AG08396 (cell line): ENCODE data around the gene MEF2C.
"Not testable (repeated sequence)": the region's sequence is repeated elsewhere in the genome, so short reads cannot be mapped to it uniquely, and the experiment has no call there.

Experiments
- DNase-seq: peaks from one replicate; pipeline ENCODE4 v3.0.0; 2012; ENCODE audit warnings: low spot score, mixed read lengths

MEF2C gene

DNA sequence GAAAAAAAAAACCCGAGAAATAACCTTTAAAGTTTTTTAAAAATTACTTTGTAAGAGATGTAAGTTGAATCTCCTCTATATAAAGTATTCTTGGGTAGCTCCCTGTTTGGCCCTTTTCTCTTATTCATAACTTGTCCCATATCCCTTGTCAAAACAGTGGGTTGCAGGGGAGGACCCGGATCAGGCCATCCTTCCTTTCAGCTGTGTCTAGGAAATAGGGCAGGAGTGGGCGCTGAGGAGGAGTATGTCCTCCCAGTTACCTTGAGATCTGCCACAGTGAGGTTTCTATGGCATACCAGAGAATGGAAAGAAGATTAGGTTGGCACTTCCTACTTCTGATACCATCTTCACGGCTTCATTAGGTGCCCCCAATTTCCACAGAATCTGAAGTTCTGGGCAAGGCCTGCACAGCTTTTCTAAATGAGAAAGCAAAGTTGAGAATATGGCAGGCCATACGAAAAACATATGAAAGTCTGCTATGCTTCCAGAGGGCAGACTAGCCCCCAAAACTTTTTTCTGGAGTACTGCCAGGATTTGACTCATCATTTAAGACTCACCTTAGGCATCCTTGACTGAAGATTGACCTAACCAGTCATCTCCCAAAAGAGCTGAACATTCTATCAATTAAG is 20.3 kb downstream of the MEF2C start:
- no peak for DNase-seq

DNA sequence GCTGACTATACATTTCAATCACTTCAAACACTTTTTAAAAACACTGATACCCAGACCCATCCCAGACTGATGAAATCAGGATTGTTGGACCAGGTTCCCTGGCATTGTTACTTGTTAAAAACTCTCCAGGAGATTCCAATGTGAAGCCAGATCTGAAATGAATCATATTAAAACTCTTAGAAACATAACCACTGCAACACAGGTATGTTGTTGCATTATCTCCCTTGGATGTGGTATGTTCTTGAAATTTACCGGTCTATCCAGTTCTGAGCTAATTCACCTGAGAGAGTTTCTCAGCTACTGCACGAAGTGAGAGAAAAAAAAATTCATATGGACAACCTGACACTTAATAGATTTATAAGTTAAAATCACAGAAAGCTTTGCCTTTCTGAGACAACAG is 21.8 kb downstream of the MEF2C start:
- DNase-seq = no peak

DNA sequence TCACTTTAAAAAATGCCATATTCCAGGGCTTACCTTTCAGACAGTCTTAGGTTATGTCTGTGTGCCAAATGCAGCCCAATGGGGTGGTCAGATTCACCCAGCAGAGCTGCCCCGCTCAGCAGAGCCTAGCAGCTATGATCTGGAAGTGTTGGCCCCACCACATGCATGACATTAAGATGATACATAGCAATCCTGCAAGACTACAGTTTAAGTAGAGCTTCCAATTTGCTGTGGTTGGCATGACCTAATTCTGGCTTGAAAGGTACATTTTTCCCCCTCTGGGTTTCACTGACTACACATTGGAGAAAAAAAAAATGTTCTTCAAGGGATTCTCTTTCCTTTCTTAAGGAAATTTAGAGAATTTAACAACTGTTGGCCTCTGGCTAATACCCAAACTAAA is 22.5 kb downstream of the MEF2C start:
- DNase-seq = no peak

DNA sequence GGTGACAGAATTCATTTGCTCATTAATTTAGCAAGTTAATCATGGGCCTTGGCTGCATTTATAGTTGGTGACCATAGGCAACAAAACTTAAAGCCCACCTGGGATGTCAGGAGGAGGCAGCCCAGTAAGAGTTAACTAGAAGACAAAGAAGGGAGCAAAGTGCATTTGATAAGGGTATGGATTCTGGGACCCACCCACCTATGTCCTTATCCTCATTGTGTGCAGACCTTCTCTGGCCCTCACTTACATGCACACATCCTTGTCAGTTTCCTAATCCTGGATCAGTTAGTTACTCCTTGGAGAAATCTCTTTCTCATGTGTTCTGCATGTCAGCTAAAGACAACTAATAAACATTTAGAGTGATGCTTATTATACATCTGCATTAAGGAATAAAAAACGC is 24.6 kb downstream of the MEF2C start:
- DNase-seq = no peak

DNA sequence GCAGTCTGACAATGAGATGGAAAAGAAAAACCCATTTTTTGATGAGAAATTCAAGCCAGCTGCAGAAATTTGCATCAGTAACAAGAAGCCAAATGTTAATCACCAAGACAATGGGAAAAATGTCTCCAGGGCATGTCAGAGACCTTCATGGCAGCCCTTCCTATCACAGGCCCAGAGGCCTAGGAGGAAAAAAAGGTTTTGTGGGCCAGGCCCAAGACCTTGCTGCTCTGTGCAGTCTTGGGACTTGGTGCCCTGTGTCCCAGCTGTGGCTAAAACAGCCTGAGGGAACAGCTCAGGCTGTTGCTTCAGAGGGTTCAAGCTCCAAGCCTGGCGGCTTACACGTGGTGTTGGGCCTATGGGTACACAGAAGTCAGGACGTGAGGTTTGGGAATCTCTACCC is 26.6 kb downstream of the MEF2C start:
- DNase-seq = not testable (repeated sequence)

DNA sequence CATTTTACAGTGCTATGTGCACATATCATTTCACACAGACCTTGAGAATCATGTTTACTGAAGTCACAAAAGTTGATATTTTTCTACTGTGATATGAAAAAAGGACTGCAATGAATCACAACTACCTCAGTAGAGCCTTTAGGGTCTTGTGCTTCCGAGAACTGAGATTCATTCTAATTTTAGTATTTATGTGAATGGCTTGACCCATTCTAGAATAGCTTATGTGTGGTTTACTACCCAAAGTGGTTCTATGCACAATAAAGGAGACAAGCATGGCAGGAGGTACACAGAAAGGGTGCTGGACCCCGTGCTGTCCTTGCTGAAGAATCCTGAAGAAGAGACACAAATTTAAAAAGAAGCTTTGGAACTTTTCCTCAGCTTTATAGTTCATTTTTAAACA is 28.2 kb downstream of the MEF2C start:
- DNase-seq = no peak

DNA sequence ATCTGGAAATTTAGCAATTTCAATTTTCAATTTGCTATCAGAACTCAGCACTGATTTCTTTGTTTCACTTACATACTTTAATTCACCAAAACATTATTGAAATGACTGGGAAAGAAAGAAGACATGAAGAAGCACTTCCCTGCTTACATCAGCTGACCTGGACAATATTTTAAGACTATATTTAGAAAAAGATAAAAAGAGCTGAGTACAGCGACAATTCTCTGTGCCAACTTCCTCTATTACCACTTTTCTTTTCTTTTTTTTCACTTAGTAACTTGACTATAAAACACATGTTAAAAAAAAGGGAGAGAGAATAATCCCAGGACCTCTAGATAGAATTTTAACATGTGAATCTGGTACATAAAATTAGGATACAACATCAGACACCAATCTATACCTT is 35.6 kb downstream of the MEF2C start:
- DNase-seq = no peak

DNA sequence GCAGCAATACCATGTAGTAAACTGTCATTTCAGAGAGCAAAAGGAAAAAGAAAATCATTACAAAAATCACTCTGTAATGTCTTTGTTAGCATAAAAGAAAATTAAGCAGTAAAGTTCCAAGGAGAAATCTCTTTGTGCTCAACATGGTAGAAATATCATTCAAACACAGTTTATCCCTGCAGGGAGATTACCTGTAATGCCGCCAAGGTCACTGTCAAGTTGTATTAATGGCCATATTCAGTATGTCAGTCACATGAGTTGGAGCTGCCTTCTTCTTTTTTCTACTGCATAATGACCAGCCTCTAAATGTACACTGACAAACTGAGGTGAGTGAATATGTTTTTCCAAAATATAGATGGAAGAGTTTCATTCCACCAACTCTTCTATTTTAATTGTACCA is 36.5 kb downstream of the MEF2C start:
- no peak for DNase-seq

DNA sequence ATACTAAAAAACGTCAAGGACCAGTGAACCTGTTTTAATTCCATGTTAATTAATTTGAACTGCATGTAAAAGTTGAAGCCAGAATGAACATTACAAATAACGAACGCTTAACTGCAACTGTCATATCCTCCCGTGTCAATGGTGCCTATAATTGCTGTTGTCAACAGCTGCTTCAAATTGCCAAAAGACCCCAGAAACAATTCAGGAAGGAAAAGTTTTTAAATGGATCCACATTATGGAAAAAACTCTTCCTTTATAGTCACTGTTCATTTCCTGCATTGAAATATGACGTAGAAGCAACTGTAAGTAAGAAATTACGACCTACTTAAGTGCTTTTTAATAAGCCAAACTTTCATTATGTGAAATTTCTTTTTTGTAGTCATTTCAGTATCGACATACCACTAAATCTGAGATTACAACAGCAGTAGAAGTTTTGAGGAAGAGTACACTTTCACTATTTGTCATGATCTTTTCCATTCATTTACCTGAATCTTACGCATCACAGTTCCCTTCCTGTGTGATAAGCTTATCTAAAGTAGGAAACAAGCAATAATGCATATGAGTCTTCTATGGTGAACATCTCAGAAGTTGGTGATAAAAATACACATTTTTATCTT is 37.8 kb downstream of the MEF2C start:
- DNase-seq = no peak

DNA sequence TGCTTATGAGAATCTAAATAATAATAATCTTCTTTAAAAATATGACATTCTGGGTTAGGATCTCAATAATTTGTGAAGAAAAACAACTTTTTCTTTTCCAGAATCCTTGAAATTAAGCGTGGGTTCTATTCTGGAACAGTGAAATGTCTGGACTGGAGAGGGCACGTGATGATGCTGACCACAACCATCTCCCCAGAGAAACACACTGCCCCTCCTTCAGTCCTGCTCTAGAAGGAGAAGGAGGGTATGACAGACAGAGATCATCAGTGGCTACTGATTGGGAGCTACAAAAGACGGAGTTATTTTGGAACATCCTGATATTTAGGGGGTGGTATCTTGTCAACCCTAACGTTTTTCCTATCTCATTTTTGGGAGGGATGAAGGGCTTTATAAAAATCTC is 40.2 kb downstream of the MEF2C start:
- no peak for DNase-seq

DNA sequence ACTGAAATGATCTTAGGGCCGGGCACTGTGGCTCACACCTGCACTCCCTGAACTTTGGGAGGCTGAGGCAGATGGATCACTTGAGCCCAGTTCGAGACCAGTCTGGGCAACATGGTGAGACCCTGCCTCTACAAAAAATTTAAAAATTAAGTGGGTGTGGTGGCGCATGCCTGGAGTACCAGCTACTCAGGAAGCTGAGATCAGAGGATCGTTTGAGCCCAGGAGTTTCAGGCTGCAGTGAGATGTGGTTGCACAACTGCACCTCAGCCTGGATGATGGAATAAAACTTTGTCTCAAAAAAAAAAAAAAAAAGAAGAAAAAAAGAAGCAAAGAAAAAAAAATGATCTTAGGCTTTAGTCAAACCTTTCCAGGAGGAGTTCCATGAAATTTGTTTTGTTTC is 41.8 kb downstream of the MEF2C start:
- no peak for DNase-seq

DNA sequence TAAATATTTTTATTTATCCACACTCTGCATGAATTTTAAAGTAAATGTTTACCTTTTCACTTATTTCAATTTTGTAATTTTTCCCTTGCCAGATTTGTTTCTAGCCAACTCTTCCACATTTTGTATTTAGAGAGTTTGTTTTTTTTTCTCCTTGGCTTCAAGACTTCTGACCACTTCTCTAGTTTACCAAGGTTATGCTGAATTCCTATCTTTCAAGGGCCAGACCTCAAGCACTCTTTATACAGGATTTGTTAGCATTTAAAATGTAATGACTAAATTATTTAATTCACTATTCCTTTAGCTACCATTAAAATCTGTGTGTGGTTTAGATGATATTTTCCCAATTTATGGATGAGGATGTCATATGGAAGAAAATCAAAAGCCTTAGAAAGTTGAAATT is 42.5 kb downstream of the MEF2C start:
- no peak for DNase-seq

DNA sequence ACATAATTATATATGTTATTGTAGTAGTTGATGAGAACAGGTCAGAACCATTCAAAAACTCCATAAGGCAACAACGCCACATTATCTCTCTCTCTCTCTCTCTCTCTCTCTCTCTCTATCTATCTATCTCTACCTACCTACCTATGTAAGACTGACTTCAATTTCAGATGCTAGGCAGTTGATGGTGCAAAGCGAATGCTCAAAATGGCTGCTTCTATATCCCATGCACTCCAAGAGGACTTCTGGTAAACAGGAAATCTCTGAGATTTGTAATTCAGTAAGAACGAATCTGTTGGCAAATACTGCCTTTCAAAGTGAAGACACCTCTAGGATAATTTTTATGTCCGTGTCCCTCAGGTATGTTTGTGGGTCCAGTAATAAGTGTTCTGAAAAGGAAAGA is 43.7 kb downstream of the MEF2C start:
- no peak for DNase-seq

DNA sequence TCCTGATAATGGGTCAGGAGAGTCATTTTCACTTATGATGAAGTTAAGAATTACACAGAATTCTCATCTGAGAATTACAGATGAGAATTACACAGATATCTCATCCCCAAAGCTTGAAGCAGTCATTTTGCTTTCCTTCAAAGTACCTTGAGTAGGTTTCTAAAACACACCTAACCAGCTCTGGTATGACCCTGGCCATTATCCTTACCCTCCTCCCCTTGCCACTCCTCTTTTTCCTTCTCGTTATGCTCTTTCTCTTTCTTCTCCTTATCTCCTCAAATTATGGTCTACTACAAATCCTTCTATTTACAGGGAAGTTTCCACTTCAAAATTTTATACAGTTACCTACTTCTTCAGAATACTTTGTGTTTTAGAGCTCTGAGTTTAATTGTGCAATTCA is 44.5 kb downstream of the MEF2C start:
- no peak for DNase-seq

DNA sequence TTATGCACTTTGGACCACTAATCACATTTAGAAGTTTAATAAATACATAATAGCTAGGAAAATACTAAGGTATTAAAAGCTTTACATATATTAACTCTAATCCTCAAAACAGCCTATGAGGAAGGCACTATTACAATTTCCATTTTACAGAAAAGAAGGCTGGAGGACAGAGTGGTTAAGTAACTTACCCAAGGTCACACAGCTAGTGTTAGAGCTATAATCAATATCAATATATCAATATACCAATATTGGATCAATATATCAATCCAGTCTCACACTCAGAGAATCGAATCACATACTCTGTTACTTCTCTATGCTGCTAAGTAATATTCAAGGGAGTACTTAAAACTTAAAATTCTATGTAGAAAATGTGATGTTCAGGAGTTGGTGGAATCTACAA is 45.2 kb downstream of the MEF2C start:
- DNase-seq = no peak

DNA sequence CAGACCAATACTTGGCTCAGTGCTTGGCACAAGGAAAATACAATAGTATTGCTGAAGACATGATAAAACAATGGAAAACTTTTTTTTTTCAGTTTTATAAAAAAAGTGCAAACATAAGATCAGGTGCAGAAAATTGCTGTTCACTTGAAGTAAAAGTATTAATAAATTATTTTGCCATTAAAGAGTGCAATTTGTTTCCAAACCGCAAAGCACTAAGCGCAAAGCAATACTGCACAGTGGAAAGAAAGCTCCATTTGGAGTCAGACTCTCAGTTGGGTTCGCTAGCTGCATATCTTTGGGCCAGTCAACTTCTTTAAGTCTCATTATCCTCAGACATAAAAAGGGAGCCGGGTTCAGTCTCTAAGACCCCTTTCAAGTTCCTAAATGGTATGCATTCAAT is 45.8 kb downstream of the MEF2C start:
- no peak for DNase-seq

DNA sequence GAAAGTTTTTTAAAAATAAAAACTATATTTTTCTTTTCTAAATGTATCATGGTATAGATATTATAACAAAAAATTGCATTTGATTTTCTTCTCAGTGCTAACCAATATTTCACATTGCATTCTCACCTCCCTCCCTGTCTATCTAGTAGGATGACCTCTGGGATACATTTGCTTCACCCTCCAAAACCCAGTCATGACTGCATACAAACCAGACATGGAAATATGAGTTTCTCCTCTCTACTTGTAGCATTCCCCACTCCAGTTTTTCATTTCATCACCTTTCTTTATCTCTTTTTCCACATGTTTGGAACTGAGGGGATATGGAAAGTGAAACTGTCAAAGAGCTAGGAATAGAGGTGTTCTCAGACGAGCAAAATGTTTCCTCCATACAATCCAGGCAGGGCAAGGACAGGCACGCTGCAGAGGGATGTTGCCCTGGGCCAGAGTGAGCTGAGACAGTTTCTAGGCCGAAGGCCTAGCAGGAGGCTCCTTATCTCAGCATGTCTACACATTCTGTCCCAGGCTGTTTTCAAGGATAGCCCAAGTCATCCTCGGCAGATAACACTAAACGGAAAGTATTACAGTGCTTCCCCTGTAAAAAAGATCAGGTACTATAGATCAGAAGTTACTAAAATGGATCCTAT is 46.7 kb downstream of the MEF2C start:
- DNase-seq = peak; percentile 9

DNA sequence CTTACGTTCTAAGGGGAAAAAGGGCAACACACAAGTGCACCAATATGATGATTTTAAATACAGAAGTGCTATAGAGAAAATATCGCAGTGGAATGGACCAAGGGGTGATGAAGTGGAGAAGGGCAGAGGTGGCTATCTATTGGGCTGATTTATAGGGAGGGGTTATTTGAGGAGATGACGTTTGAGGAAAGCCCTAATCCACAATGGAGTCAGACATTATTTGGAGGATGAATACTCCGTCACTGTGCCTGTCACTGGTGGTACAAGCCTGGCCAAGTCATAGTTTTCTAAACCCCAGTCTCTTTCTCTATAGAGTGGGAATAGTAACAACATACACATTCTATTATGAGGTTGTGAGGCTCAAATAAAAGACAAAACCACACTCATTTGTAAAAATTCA is 48.5 kb downstream of the MEF2C start:
- no peak for DNase-seq

DNA sequence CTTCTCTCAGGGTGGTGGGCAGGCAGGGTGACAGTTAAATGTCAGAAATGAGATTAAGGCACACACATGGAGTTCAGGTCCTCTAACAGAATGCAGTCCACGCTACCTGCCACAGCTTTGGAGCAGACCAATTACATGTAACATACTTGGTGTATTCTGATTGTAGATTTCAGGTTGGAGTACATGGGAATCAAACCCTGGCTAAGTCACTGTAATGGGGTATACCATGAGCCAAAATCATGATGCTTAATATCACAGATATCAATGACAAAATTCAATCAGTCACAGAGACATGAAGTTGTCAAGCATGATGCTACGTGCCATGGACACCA is 48.9 kb downstream of the MEF2C start:
- no peak for DNase-seq

DNA sequence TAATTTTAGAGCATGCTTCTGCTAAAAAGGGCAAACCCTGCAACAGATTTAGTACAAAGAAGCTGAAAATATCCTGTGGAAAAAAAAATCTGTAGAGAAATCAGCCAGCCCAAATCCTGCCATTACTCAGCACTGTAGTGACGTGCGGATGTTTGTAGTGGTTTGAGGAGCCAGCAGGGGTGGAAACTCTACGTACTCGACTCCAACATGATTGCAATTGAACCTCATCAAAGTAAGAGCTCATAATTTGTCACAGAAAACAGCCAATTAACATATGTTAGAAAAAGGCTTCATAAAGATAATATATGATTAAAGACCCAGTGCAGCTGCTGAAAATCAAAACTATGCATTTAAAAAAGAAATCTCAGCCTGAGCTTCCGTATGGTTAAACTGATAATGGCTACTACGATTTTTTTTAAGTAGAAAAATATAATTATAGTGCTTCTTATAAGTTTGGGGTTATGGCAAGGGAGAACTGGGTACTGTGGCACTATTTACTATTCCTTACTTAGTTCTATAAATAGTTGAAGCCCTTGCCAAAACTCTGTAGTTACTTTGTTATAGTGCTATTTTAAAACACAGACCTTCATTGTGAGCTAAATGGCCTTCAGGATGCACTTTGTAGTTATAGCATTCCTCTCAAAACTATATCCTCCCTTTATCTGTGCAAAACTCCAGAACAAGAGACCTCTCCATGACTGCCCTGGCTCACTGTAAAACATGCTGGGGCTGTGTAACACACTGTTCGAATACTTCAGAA is 49.4 kb downstream of the MEF2C start:
- peak; percentile 56 for DNase-seq

DNA sequence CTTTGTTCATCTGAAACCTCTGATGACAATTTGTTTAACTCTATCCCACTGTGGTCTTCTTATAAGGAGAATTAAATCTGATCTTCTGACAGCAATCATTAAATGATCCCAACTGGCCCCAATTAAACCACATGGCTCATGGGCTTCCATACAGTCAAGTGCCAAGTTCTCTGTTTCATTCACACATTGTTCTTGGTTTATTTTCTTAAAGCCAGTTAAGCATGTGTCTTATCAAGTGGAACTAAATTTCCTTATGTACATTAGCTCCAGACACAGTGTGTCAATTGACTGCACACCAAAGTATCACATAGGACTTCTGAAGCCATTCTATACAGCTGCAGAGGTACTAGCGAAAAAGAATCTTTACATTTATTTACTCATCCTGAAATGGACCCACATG is 51.2 kb downstream of the MEF2C start:
- no peak for DNase-seq

DNA sequence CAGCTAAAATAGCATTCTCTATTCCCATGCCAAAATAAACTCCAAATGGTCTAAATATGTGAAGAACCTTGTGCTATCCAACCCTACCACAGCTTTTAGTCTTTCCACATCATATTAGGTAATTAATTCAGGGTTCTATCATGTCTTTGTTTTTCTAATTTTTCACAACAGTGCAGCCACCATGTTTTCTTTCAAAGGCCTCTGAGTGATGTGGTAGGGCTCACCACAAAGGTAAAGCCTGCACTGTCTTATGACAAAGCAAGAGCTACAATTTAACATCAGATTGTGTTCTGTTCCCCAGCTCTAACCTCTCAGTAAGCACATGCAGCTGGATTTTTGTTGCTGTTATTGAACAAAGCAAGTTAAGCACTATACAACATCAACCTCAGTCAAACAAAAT is 52.4 kb downstream of the MEF2C start:
- no peak for DNase-seq

DNA sequence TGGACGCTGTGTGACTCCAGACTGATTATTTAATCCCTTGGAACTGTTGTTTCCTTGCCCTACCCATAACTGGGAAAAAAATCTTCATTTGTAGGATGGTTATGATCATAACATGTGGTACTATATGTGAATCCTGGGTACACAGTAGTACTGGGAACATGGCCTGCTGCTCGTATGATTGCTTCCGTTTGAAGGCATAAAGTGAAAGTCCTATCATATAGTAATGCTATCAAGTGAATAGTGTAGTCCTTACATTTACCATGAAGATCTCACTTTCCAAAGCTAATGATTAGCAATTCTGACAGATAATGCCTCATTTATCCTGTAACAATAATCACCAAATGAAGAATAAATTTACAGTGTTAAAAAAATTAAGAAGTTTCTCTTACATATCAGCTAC is 53.2 kb downstream of the MEF2C start:
- no peak for DNase-seq
